GM19099 (cell line): ENCODE results near the gene ANKRD40.

Source experiments
- POLR2A ChIP-seq: IDR thresholded peaks from 3 replicates; pipeline ENCODE4 v1.6.1; 2011; ENCODE audit warnings: low read depth; ENCODE audit not compliant: insufficient read length; ENCODE audit errors: extremely low read depth

ANKRD40 gene

GRCh38 chr17:50693036-50693682, 14.6 kb downstream of the ANKRD40 start:
- TF ChIP-seq POLR2A = no peak

GRCh38 chr17:50692448-50693035, 15.2 kb downstream of the ANKRD40 start:
- TF ChIP-seq POLR2A = no peak

- TF ChIP-seq POLR2A = no peak
Observed at GRCh38 chr17:50691550-50692447, 15.9 kb downstream of the ANKRD40 start.

GRCh38 chr17:50690887-50691549, 16.7 kb downstream of the ANKRD40 start:
- TF ChIP-seq POLR2A = no peak

- no peak for TF ChIP-seq POLR2A
Observed at GRCh38 chr17:50689956-50690886, 17.5 kb downstream of the ANKRD40 start.

- no peak for TF ChIP-seq POLR2A
Observed at GRCh38 chr17:50689251-50689650, 18.5 kb downstream of the ANKRD40 start.

- no peak for TF ChIP-seq POLR2A
Observed at GRCh38 chr17:50688245-50688644, 19.5 kb downstream of the ANKRD40 start.

GRCh38 chr17:50687200-50688066, 20.3 kb downstream of the ANKRD40 start:
- TF ChIP-seq POLR2A = no peak

GRCh38 chr17:50686494-50687199, 21.1 kb downstream of the ANKRD40 start:
- TF ChIP-seq POLR2A = no peak

- TF ChIP-seq POLR2A = no peak
Observed at GRCh38 chr17:50685691-50686493, 21.8 kb downstream of the ANKRD40 start.

- no peak for TF ChIP-seq POLR2A
Observed at GRCh38 chr17:50685334-50685665, 22.4 kb downstream of the ANKRD40 start.
